WTC11 (cell line): ENCODE data around the gene TANGO2. TPM values are rescaled to one million over a fixed set of nuclear protein-coding genes. Genes with fewer than 3 reads are reported as not detected.

Source experiments
- ATAC-seq: fragments of 200-7000 bp; cut with Tn5 transposase; 2 replicates; pipeline ENCODE4 v1.10.0; 2021; ENCODE audit warnings: mild to moderate bottlenecking, moderate library complexity
- CTCF ChIA-PET: fragments of 300-600 bp; sonication (Branson Sonifier 250); formaldehyde crosslinking; loops from one replicate; lab custom pipeline; 2021; ENCODE audit warnings: antibody characterized with exemption; lab: Charles Lee
- POLR2A ChIA-PET: fragments of 350-600 bp; sonication (Branson Sonifier 250); formaldehyde crosslinking; loops from one replicate; lab custom pipeline; 2021; ENCODE audit warnings: antibody characterized with exemption; lab: Charles Lee
- DNase-seq: peaks from one replicate; pipeline ENCODE4 v3.0.0; 2021; ENCODE audit warnings: low spot score
- H3K27ac Mint-ChIP-seq: 2 replicates; pipeline ENCODE4 v1.8.0; 2021; ENCODE audit warnings: mixed read lengths
- H3K27me3 Mint-ChIP-seq: 2 replicates; pipeline ENCODE4 v1.8.0; 2021; ENCODE audit warnings: low read depth, mild to moderate bottlenecking, moderate library complexity, mixed read lengths
- H3K36me3 Mint-ChIP-seq: 2 replicates; pipeline ENCODE4 v1.8.0; 2021; ENCODE audit warnings: mixed read lengths
- H3K4me1 Mint-ChIP-seq: 2 replicates; pipeline ENCODE4 v1.8.0; 2022; ENCODE audit warnings: mixed read lengths
- H3K4me3 Mint-ChIP-seq: 2 replicates; pipeline ENCODE4 v1.8.0; 2021; ENCODE audit warnings: mild to moderate bottlenecking, moderate library complexity, mixed read lengths
- H3K9me3 Mint-ChIP-seq: 2 replicates; pipeline ENCODE4 v1.8.0; 2021; ENCODE audit warnings: mixed read lengths
- ATF1 ChIP-seq: sonication (generic); formaldehyde crosslinking; IDR thresholded peaks from 2 replicates; pipeline ENCODE4 v1.8.1; 2023; ENCODE audit warnings: mild to moderate bottlenecking, moderate library complexity, missing genetic modification reagents
- CREB1 ChIP-seq: sonication (generic); formaldehyde crosslinking; IDR thresholded peaks from 2 replicates; pipeline ENCODE4 v1.8.0; 2023; ENCODE audit warnings: mild to moderate bottlenecking, missing genetic modification reagents
- ELF4 ChIP-seq: sonication (generic); formaldehyde crosslinking; IDR thresholded peaks from 2 replicates; pipeline ENCODE4 v1.8.1; 2022; ENCODE audit warnings: low read depth, mild to moderate bottlenecking, moderate library complexity, missing genetic modification reagents
- EMX1 ChIP-seq: fragments of 250-450 bp; sonication (Bioruptor Pico); IDR thresholded peaks from 2 replicates; pipeline ENCODE4 v1.8.0; 2021; ENCODE audit warnings: mild to moderate bottlenecking
- FOXJ3 ChIP-seq: sonication (generic); formaldehyde crosslinking; IDR thresholded peaks from 2 replicates; pipeline ENCODE4 v1.9.0; 2021; ENCODE audit warnings: missing genetic modification reagents, mild to moderate bottlenecking, borderline replicate concordance
- FOXK1 ChIP-seq: sonication (generic); formaldehyde crosslinking; IDR thresholded peaks from 2 replicates; pipeline ENCODE4 v1.8.0; 2022; ENCODE audit warnings: mild to moderate bottlenecking, moderate library complexity, missing genetic modification reagents
- FOXP1 ChIP-seq: sonication (generic); formaldehyde crosslinking; IDR thresholded peaks from 2 replicates; pipeline ENCODE4 v1.8.0; 2022; ENCODE audit warnings: missing genetic modification reagents, mild to moderate bottlenecking, moderate library complexity, borderline replicate concordance
- JUN ChIP-seq: sonication (generic); formaldehyde crosslinking; IDR thresholded peaks from 2 replicates; pipeline ENCODE4 v1.8.0; 2023; ENCODE audit warnings: mild to moderate bottlenecking, missing genetic modification reagents
- NFYB ChIP-seq: sonication (generic); formaldehyde crosslinking; conservative IDR thresholded peaks from 2 replicates; pipeline ENCODE4 v1.8.0; 2022; ENCODE audit warnings: low read depth, missing genetic modification reagents
- OVOL2 ChIP-seq: fragments of 250-450 bp; sonication (Bioruptor Pico); IDR thresholded peaks from 2 replicates; pipeline ENCODE4 v1.9.0; 2021; ENCODE audit warnings: mild to moderate bottlenecking, borderline replicate concordance
- PRRX2 ChIP-seq: fragments of 250-450 bp; sonication (Bioruptor Pico); IDR thresholded peaks from 2 replicates; pipeline ENCODE4 v1.8.0; 2021; ENCODE audit warnings: mild to moderate bottlenecking
- ZNF121 ChIP-seq: sonication (generic); formaldehyde crosslinking; IDR thresholded peaks from 2 replicates; pipeline ENCODE4 v1.8.0; 2023; ENCODE audit warnings: missing genetic modification reagents
- ZNF416 ChIP-seq: fragments of 250-450 bp; sonication (Bioruptor Pico); IDR thresholded peaks from 2 replicates; pipeline ENCODE4 v1.9.0; 2021; ENCODE audit warnings: mild to moderate bottlenecking, inconsistent platforms
- ZNF671 ChIP-seq: fragments of 250-450 bp; sonication (Bioruptor Pico); IDR thresholded peaks from 2 replicates; pipeline ENCODE4 v1.8.0; 2021; ENCODE audit warnings: mild to moderate bottlenecking
- total RNA-seq: library from RNA; stranded (reverse); gene quantifications from 3 replicates; pipeline ENCODE4 v1.2.3, GENCODE V29; 2021
- TF ChIP-seq, protein P1 (sequence below): sonication (generic); formaldehyde crosslinking; IDR thresholded peaks from 2 replicates; pipeline ENCODE4 v1.8.0; 2022; ENCODE audit warnings: missing genetic modification reagents
- TF ChIP-seq, protein P2 (sequence below): sonication (generic); formaldehyde crosslinking; IDR thresholded peaks from 2 replicates; pipeline ENCODE4 v1.8.1; 2022; ENCODE audit warnings: mild to moderate bottlenecking, missing genetic modification reagents, moderate library complexity, borderline replicate concordance
- TF ChIP-seq, protein P3 (sequence below): sonication (generic); formaldehyde crosslinking; IDR thresholded peaks from 2 replicates; pipeline ENCODE4 v1.8.1; 2023; ENCODE audit warnings: mild to moderate bottlenecking, moderate library complexity, missing genetic modification reagents
- TF ChIP-seq, protein P4 (sequence below): sonication (generic); formaldehyde crosslinking; IDR thresholded peaks from 2 replicates; pipeline ENCODE4 v1.8.0; 2022; ENCODE audit warnings: mild to moderate bottlenecking, missing genetic modification reagents
- TF ChIP-seq, protein P5 (sequence below): sonication (generic); formaldehyde crosslinking; IDR thresholded peaks from 2 replicates; pipeline ENCODE4 v1.8.1; 2022; ENCODE audit warnings: mild to moderate bottlenecking, moderate library complexity, missing genetic modification reagents

Gene TANGO2
- total RNA-seq, 1 experiment from 2014 or later = 14.8 TPM

DNA sequence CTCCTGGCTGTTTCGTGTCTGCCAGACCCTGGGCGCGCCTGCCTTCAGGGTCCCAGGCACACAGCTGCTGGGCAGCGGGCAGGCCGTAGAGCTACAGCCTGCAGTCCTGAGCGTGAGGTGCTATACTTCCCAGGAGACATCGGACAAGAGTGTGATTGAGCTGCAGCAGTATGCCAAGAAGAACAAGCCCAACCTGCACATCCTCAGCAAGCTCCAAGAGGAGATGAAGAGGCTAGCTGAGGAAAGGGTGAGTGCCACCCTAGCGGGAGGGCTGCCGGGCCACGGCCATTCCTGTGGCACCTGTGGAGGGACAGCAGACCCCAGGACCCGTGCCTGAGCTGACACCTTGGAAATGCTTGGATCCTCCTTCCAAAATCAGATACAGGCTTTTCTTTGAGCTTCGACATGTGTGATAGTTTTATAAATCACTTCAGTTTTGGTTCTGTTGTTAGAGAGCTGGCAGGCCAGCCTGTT lies 87.9 kb downstream of the TANGO2 start:
- Mint-ChIP-seq H3K36me3 (peaks cover 56% of the 10 kb centered on the region), H3K27ac (no peak overlapping the region; the same call in 1 of the 2 replicates), H3K27me3 (no peaks in the 10 kb centered on the region), H3K4me1 (no peaks in the 10 kb centered on the region), H3K4me3 (no peak overlapping the region), H3K9me3 (no peaks in the 10 kb centered on the region)
- CTCF ChIA-PET = no interaction called here
- DNase-seq (no peak), ATAC-seq (no peak)
- POLR2A ChIA-PET = no interaction called here
- TF ChIP-seq ELF4 (CRISPR knock-in tag) (no peak), ZNF416 (no peak), FOXJ3 (CRISPR knock-in tag) (no peak), CREB1 (no peak), PRRX2 (CRISPR knock-in tag) (no peak)
- TF ChIP-seq, protein P1, sequence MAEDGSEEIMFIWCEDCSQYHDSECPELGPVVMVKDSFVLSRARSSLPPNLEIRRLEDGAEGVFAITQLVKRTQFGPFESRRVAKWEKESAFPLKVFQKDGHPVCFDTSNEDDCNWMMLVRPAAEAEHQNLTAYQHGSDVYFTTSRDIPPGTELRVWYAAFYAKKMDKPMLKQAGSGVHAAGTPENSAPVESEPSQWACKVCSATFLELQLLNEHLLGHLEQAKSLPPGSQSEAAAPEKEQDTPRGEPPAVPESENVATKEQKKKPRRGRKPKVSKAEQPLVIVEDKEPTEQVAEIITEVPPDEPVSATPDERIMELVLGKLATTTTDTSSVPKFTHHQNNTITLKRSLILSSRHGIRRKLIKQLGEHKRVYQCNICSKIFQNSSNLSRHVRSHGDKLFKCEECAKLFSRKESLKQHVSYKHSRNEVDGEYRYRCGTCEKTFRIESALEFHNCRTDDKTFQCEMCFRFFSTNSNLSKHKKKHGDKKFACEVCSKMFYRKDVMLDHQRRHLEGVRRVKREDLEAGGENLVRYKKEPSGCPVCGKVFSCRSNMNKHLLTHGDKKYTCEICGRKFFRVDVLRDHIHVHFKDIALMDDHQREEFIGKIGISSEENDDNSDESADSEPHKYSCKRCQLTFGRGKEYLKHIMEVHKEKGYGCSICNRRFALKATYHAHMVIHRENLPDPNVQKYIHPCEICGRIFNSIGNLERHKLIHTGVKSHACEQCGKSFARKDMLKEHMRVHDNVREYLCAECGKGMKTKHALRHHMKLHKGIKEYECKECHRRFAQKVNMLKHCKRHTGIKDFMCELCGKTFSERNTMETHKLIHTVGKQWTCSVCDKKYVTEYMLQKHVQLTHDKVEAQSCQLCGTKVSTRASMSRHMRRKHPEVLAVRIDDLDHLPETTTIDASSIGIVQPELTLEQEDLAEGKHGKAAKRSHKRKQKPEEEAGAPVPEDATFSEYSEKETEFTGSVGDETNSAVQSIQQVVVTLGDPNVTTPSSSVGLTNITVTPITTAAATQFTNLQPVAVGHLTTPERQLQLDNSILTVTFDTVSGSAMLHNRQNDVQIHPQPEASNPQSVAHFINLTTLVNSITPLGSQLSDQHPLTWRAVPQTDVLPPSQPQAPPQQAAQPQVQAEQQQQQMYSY (CRISPR knock-in tag) = no peak
- TF ChIP-seq, protein P2, sequence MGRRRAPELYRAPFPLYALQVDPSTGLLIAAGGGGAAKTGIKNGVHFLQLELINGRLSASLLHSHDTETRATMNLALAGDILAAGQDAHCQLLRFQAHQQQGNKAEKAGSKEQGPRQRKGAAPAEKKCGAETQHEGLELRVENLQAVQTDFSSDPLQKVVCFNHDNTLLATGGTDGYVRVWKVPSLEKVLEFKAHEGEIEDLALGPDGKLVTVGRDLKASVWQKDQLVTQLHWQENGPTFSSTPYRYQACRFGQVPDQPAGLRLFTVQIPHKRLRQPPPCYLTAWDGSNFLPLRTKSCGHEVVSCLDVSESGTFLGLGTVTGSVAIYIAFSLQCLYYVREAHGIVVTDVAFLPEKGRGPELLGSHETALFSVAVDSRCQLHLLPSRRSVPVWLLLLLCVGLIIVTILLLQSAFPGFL = no peak

DNA sequence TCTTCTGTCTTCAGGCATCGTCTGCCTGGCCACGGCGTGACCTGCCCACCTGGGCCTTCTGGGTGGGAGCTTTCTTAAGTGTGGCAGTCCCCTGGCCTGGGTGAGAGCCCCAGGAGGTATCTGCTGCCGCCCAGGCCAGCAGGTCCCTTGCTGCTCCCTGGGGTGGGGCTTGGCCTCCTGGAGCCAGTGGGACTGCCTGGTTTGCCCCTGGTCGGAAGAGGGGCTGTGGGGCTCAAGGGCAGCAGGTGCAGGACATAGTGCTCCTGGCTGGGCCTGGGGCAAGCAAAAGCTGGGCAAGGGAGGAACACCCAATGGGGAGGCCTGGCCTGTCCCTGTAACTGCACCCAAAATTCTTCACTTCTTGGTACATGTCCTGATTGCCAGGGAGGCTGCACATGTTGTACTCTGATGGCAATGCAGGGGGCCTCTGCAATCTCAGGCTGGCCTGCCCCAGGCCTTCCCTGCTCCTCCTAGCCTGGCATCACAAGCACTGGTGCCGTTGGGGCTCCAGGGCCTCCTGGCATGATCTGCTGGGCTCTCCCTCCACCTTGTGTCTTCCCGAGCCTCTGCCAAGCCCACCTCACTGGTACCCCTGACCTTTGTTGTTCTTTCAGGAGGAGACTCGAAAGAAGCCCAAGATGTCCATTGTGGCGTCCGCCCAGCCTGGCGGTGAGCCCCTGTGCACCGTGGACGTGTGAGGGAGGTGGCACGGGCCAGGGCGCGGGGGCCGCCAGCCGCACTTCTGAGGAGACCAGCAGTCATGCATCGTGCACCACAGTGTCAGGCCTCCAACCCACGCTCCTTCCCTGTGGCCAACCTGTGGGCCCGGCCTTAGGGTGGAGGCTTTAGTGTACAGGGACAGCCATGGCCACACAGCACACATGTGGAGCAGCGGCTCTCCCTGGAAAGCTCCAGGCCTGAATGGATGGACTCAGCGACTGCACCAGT lies 88.8 kb downstream of the TANGO2 start:
- POLR2A ChIA-PET = no interaction called here
- ATAC-seq (no peak), DNase-seq (no peak)
- TF ChIP-seq, protein P3, sequence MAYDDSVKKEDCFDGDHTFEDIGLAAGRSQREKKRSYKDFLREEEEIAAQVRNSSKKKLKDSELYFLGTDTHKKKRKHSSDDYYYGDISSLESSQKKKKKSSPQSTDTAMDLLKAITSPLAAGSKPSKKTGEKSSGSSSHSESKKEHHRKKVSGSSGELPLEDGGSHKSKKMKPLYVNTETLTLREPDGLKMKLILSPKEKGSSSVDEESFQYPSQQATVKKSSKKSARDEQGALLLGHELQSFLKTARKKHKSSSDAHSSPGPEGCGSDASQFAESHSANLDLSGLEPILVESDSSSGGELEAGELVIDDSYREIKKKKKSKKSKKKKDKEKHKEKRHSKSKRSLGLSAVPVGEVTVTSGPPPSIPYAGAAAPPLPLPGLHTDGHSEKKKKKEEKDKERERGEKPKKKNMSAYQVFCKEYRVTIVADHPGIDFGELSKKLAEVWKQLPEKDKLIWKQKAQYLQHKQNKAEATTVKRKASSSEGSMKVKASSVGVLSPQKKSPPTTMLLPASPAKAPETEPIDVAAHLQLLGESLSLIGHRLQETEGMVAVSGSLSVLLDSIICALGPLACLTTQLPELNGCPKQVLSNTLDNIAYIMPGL (CRISPR knock-in tag) = no peak
- TF ChIP-seq FOXK1 (CRISPR knock-in tag) = no peak
- TF ChIP-seq, protein P4, sequence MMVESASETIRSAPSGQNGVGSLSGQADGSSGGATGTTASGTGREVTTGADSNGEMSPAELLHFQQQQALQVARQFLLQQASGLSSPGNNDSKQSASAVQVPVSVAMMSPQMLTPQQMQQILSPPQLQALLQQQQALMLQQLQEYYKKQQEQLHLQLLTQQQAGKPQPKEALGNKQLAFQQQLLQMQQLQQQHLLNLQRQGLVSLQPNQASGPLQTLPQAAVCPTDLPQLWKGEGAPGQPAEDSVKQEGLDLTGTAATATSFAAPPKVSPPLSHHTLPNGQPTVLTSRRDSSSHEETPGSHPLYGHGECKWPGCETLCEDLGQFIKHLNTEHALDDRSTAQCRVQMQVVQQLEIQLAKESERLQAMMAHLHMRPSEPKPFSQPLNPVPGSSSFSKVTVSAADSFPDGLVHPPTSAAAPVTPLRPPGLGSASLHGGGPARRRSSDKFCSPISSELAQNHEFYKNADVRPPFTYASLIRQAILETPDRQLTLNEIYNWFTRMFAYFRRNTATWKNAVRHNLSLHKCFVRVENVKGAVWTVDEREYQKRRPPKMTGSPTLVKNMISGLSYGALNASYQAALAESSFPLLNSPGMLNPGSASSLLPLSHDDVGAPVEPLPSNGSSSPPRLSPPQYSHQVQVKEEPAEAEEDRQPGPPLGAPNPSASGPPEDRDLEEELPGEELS (CRISPR knock-in tag) = no peak
- TF ChIP-seq OVOL2 (CRISPR knock-in tag) = no peak
- no peak for TF ChIP-seq EMX1 (CRISPR knock-in tag)
- TF ChIP-seq, protein P5, sequence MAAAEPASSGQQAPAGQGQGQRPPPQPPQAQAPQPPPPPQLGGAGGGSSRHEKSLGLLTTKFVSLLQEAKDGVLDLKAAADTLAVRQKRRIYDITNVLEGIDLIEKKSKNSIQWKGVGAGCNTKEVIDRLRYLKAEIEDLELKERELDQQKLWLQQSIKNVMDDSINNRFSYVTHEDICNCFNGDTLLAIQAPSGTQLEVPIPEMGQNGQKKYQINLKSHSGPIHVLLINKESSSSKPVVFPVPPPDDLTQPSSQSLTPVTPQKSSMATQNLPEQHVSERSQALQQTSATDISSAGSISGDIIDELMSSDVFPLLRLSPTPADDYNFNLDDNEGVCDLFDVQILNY (CRISPR knock-in tag) = no peak
- TF ChIP-seq ATF1 (CRISPR knock-in tag) = no peak
- no peak for TF ChIP-seq ZNF671 (CRISPR knock-in tag)
- no peak for TF ChIP-seq ZNF121 (CRISPR knock-in tag)
- no peak for TF ChIP-seq FOXP1
- no peak for TF ChIP-seq JUN
- TF ChIP-seq NFYB (CRISPR knock-in tag) = no peak
- no peaks in the 10 kb centered on the region for H3K27me3 Mint-ChIP-seq
- CTCF ChIA-PET = interaction anchor here (1.0 kb wide), 2 partner anchors 9 to 26 kb away, joined by 3 to 6 read pairs; no protein-coding TSS in a partner anchor
- no peaks in the 10 kb centered on the region for H3K9me3 Mint-ChIP-seq
- H3K36me3 Mint-ChIP-seq = peaks cover 54% of the 10 kb centered on the region
- H3K27ac Mint-ChIP-seq = no peak overlapping the region
- no peaks in the 10 kb centered on the region for H3K4me1 Mint-ChIP-seq
- no peak overlapping the region for H3K4me3 Mint-ChIP-seq
